GM10266 (cell line): ENCODE measurements around the gene TMEM61.

Experiments
- DNase-seq: peaks from one replicate; pipeline ENCODE4 v3.0.0; 2012; ENCODE audit errors: extremely low spot score
- CTCF ChIP-seq: IDR thresholded peaks from 2 replicates; pipeline ENCODE4 v1.5.1; 2012; ENCODE audit warnings: mild to moderate bottlenecking, low read depth; ENCODE audit not compliant: control insufficient read depth, insufficient read depth; ENCODE audit errors: missing control alignments

TMEM61 gene

GRCh38 chr1:54978528-54979326 is 1.7 kb upstream of the TMEM61 start:
- DNase-seq: peak; percentile 6
- no peak for TF ChIP-seq CTCF

- TF ChIP-seq CTCF: no peak
- peak; percentile 5 for DNase-seq
These were observed 1.0 kb upstream of the TMEM61 start for GRCh38 chr1:54979327-54979891.

- no peak for TF ChIP-seq CTCF
- DNase-seq: peak; percentile 3
These were observed 341 bp upstream of the TMEM61 start for GRCh38 chr1:54980046-54980527.

GRCh38 chr1:54981466-54981865 is 1.0 kb downstream of the TMEM61 start:
- DNase-seq: no peak
- no peak for TF ChIP-seq CTCF

GRCh38 chr1:54982739-54983138 is 2.3 kb downstream of the TMEM61 start:
- TF ChIP-seq CTCF: no peak
- DNase-seq: no peak

GRCh38 chr1:54984131-54984842 is 3.9 kb downstream of the TMEM61 start:
- TF ChIP-seq CTCF: no peak
- no peak for DNase-seq
